Osteoblast (primary cell): ENCODE measurements around the gene PLAU. TPM values are rescaled to one million over a fixed set of nuclear protein-coding genes. Genes with fewer than 3 reads are reported as not detected.
"Not testable (repeated sequence)": the region's sequence is repeated elsewhere in the genome, so short reads cannot be mapped to it uniquely, and the experiment has no call there.

Experiments used
- DNase-seq: peaks from one replicate; pipeline ENCODE4 v3.0.0; 2011; ENCODE audit warnings: low spot score, mixed read lengths; ENCODE audit not compliant: insufficient read length; ENCODE audit errors: missing footprints
- H2AFZ ChIP-seq: 2 replicates; pipeline ENCODE4 v1.6.0; 2011; ENCODE audit warnings: mild to moderate bottlenecking, low read length
- H3K27ac ChIP-seq: 2 replicates; pipeline ENCODE4 v1.5.1; 2011; ENCODE audit warnings: mild to moderate bottlenecking, low read depth, low read length, moderate library complexity
- H3K27me3 ChIP-seq: 2 replicates; pipeline ENCODE4 v1.6.0; 2012; ENCODE audit warnings: mild to moderate bottlenecking, control low read depth, inconsistent platforms, low read length, moderate library complexity; ENCODE audit not compliant: insufficient read depth
- H3K36me3 ChIP-seq: 2 replicates; pipeline ENCODE4 v1.5.1; 2011; ENCODE audit warnings: mild to moderate bottlenecking, low read length, control low read depth, moderate library complexity; ENCODE audit not compliant: insufficient read depth
- H3K4me1 ChIP-seq: 2 replicates; pipeline ENCODE4 v1.5.1; 2011; ENCODE audit warnings: mild to moderate bottlenecking, low read length, control low read depth, moderate library complexity; ENCODE audit not compliant: insufficient read depth
- H3K4me2 ChIP-seq: 2 replicates; pipeline ENCODE4 v1.6.0; 2011; ENCODE audit warnings: mild to moderate bottlenecking, low read length; ENCODE audit not compliant: insufficient read depth
- H3K4me3 ChIP-seq: fragments of 200-600 bp; sonication (generic); 3 replicates; pipeline ENCODE4 v1.5.1; 2012; ENCODE audit warnings: mild to moderate bottlenecking, low read length, inconsistent platforms; ENCODE audit not compliant: insufficient read depth
- H3K79me2 ChIP-seq: 2 replicates; pipeline ENCODE4 v1.6.0; 2012; ENCODE audit warnings: mild to moderate bottlenecking, low read length, control low read depth, inconsistent platforms; ENCODE audit not compliant: insufficient read depth
- H3K9me3 ChIP-seq: 2 replicates; pipeline ENCODE4 v1.5.1; 2011; ENCODE audit warnings: low read depth, low read length, control low read depth
- H4K20me1 ChIP-seq: 2 replicates; pipeline ENCODE4 v1.6.0; 2012; ENCODE audit warnings: mild to moderate bottlenecking, low read length, control low read depth; ENCODE audit not compliant: insufficient read depth
- total RNA-seq: library from RNA; depleted of rRNA; stranded (reverse); fragments of >200 nt; gene quantifications from 2 replicates; pipeline ENCODE4 v1.2.3, GENCODE V29; 2012
- TF ChIP-seq, protein P1 (sequence below): IDR thresholded peaks from 2 replicates; pipeline ENCODE4 v1.5.1; 2011; ENCODE audit warnings: mild to moderate bottlenecking, low read depth, low read length, moderate library complexity; ENCODE audit errors: extremely low read depth

The PLAU gene
- total RNA-seq, 1 donor: 27.9 TPM

DNA sequence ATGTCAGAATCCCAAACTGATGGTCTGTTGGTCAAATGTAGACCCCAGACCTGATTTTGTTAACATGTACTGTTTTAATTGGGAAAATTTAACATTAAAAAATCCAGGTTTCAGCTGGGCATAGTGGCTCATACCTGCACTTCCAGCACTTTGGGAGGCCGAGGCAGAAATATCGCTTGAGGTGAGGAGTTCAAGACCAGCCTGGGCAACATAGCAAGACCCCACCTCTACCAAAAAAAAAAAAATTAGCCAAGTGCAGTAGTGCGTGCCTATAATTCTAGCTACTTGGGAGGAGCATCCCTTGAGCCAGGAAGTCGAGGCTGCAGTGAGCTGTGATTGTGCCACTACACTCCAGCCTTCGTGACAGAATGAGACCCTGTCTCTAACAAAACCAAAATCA lies 20.7 kb upstream of the PLAU start:
- TF ChIP-seq, protein P1, sequence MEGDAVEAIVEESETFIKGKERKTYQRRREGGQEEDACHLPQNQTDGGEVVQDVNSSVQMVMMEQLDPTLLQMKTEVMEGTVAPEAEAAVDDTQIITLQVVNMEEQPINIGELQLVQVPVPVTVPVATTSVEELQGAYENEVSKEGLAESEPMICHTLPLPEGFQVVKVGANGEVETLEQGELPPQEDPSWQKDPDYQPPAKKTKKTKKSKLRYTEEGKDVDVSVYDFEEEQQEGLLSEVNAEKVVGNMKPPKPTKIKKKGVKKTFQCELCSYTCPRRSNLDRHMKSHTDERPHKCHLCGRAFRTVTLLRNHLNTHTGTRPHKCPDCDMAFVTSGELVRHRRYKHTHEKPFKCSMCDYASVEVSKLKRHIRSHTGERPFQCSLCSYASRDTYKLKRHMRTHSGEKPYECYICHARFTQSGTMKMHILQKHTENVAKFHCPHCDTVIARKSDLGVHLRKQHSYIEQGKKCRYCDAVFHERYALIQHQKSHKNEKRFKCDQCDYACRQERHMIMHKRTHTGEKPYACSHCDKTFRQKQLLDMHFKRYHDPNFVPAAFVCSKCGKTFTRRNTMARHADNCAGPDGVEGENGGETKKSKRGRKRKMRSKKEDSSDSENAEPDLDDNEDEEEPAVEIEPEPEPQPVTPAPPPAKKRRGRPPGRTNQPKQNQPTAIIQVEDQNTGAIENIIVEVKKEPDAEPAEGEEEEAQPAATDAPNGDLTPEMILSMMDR: no peak
- H3K4me1 ChIP-seq: peaks cover 59% of the 10 kb centered on the region

DNA sequence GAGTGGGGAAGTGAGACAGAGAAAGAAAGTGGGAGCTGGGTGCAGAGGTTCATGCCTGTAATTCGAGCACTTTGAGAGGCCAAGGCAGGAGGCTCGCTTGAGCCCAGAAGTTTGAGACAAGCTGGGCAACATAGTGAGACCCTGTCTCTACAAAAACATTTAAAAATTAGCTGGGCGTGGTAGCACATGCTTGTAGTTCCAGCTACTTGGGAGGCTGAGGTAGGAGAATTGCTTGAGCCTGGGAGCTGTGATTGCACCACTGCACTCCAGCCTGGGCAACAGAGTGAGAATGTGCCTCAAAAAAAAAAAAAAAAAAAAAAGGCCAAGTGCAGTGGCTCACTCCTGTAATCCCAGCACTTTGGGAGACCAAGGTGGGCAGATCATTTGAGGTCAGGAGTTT lies 20.1 kb upstream of the PLAU start:
- H3K4me1 ChIP-seq: peaks cover 59% of the 10 kb centered on the region
- H3K79me2 ChIP-seq, H2AFZ ChIP-seq, DNase-seq, H3K27ac ChIP-seq, H4K20me1 ChIP-seq, H3K9me3 ChIP-seq, H3K36me3 ChIP-seq, H3K4me2 ChIP-seq, H3K4me3 ChIP-seq, H3K27me3 ChIP-seq: not testable (repeated sequence)

More for the DNA sequence above, 20.7 kb upstream of the PLAU start:
- no peaks in the 10 kb centered on the region for H4K20me1 ChIP-seq
- H3K79me2 ChIP-seq: no peaks in the 10 kb centered on the region
- DNase-seq: no peak
- H3K36me3 ChIP-seq: no peaks in the 10 kb centered on the region
- H3K9me3 ChIP-seq: no peaks in the 10 kb centered on the region
- no peak overlapping the region for H2AFZ ChIP-seq
- H3K4me2 ChIP-seq: no peak overlapping the region
- H3K4me3 ChIP-seq: no peak overlapping the region
- no peak overlapping the region for H3K27ac ChIP-seq
- no peaks in the 10 kb centered on the region for H3K27me3 ChIP-seq

DNA sequence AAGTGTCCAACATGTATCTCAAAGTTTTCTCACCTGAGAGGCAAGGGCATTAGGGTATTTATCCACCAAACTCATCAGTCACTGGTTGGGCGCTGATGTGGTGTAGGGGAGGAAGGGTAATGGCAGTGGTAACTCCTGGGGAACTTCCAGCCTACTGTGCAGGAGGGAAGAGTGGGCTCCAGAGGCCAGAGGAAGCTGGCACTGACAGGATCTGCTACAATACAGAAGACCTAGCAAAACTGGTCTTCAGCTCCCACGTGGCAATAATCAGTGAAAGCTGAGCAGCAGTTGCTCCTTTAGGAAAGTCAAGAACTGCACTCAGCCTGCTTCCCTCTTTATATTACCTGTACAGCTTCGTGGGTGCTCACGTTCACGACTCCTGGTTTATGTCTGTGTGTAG lies 19.4 kb upstream of the PLAU start:
- no peaks in the 10 kb centered on the region for H3K36me3 ChIP-seq
- no peak overlapping the region for H3K4me2 ChIP-seq
- no peaks in the 10 kb centered on the region for H4K20me1 ChIP-seq
- H3K9me3 ChIP-seq: no peaks in the 10 kb centered on the region
- H3K27me3 ChIP-seq: no peaks in the 10 kb centered on the region
- H3K27ac ChIP-seq: no peak overlapping the region
- no peak for DNase-seq
- peaks cover 54% of the 10 kb centered on the region for H3K4me1 ChIP-seq
- H2AFZ ChIP-seq: no peak overlapping the region
- TF ChIP-seq, protein P1: no peak
- H3K79me2 ChIP-seq: no peaks in the 10 kb centered on the region
- H3K4me3 ChIP-seq: no peak overlapping the region

DNA sequence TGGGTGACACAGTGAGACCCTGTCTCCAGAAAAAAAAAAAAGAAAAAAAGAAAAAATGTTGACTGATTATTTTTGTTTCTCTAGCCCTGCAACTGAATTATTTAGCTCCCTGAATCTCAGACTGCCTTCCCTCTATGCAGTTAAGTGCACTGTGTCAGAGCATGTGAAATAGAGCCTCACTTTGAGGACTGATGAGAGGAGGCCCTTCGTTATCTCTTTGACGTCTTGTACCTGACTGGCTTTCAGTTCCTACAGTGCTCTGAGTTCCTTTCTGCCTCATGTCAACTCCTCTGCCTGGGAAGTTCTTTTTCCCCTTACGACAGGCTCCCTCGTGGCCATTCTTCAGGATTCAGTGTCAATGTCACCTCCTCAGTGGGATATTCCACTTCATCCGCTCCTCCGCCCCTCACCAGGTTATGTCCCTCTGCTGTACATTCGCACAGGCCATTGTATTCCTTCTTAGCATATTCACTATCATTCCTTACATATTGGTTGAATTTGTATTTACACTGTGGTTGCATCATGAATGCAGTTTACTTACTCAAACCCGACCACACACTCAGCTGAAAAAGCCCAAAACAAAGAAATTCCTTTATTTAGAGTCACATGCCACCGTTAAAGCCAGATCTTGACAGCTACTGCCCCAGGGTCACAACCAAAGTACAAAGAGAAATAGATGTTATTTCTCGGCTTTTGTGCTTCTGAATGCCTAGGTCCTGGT lies 18.5 kb upstream of the PLAU start:
- no peaks in the 10 kb centered on the region for H3K79me2 ChIP-seq
- no peak overlapping the region for H3K4me3 ChIP-seq
- H3K27me3 ChIP-seq: no peaks in the 10 kb centered on the region
- no peaks in the 10 kb centered on the region for H3K36me3 ChIP-seq
- no peak for DNase-seq
- H3K4me2 ChIP-seq: no peak overlapping the region
- H2AFZ ChIP-seq: no peak overlapping the region
- no peaks in the 10 kb centered on the region for H4K20me1 ChIP-seq
- H3K27ac ChIP-seq: no peak overlapping the region
- peaks cover 45% of the 10 kb centered on the region for H3K4me1 ChIP-seq
- H3K9me3 ChIP-seq: no peaks in the 10 kb centered on the region
- TF ChIP-seq, protein P1: no peak
